Thoracic aorta (tissue), 2 donors: ENCODE measurements around the gene INPP5A. TPM values are rescaled to one million over a fixed set of nuclear protein-coding genes. Genes with fewer than 3 reads are reported as not detected.

Experiments used
- ATAC-seq: fragments of 150-250 bp; one replicate; pipeline ENCODE4 v1.8.0; 2017; ENCODE audit warnings: low read depth; ENCODE audit not compliant: insufficient number of reproducible peaks, low FRiP score
- DNase-seq: peaks from one replicate; pipeline ENCODE4 v3.0.0-alpha.2; 2020; ENCODE audit warnings: low spot score
- H3K27ac ChIP-seq, 2 donors: fragments of 200-600 bp; sonication (generic); 1 replicate in 1 of 2; 2 replicates in 1 of 2; pipeline ENCODE4 v1.5.1; 2016; ENCODE audit warnings: mild to moderate bottlenecking in 2 of 2, moderate library complexity in 2 of 2
- H3K27me3 ChIP-seq: fragments of 200-600 bp; sonication (generic); replicated peaks from 2 replicates; pipeline ENCODE4 v1.6.0; 2016; ENCODE audit warnings: mild to moderate bottlenecking; ENCODE audit not compliant: insufficient read depth
- H3K36me3 ChIP-seq: fragments of 200-600 bp; sonication (generic); one replicate; pipeline ENCODE4 v1.5.1; 2016
- H3K4me1 ChIP-seq, 2 donors: fragments of 200-600 bp; sonication (generic); 1 replicate in 1 of 2; 2 replicates in 1 of 2; pipeline versions ENCODE4 v1.5.1 to v1.6.0; 2016; ENCODE audit warnings: low read depth in 2 of 2, mild to moderate bottlenecking in 1 of 2; ENCODE audit not compliant: control insufficient read depth in 1 of 2
- H3K4me3 ChIP-seq: fragments of 200-600 bp; sonication (generic); 2 replicates; pipeline ENCODE4 v1.5.1; 2016; ENCODE audit warnings: mild to moderate bottlenecking
- H3K9me3 ChIP-seq: fragments of 200-600 bp; sonication (generic); 2 replicates; pipeline ENCODE4 v1.5.1; 2016
- CTCF ChIP-seq: fragments of 200-600 bp; sonication (generic); IDR thresholded peaks from one replicate; pipeline ENCODE4 v1.5.1; 2019; ENCODE audit warnings: antibody characterized with exemption
- total RNA-seq, 2 donors: library from RNA; depleted of rRNA; stranded (reverse); fragments of >200 nt; gene quantifications; one replicate each; pipeline versions ENCODE4 v1.1.0 to v1.2.3, GENCODE V29; 2016

Gene INPP5A
- total RNA-seq, 2 donors from 2014 or later, result 120 to 142 TPM

GRCh38 chr10:132743925-132744490 is 206.4 kb downstream of the INPP5A start:
- no peaks in the 10 kb centered on the region for H3K9me3 ChIP-seq
- peaks cover 12% of the 10 kb centered on the region for H3K36me3 ChIP-seq
- DNase-seq, result no peak
- no peak for TF ChIP-seq CTCF
- peaks cover 0 to 11% of the 10 kb centered on the region in 2 donors for H3K4me1 ChIP-seq
- no peak for ATAC-seq
- no peak overlapping the region for H3K4me3 ChIP-seq
- H3K27me3 ChIP-seq, result no peaks in the 10 kb centered on the region
- no peak overlapping the region for H3K27ac ChIP-seq

GRCh38 chr10:132744839-132745238 is 207.3 kb downstream of the INPP5A start:
- no peak overlapping the region for H3K4me3 ChIP-seq
- no peak for DNase-seq
- H3K4me1 ChIP-seq, result peaks cover 0 to 11% of the 10 kb centered on the region in 2 donors

GRCh38 chr10:132745511-132745910 is 207.9 kb downstream of the INPP5A start:
- no peak for DNase-seq
- Histone ChIP-seq H3K36me3 (peaks cover 17% of the 10 kb centered on the region), H3K4me3 (no peak overlapping the region), H3K9me3 (no peaks in the 10 kb centered on the region), H3K27ac (no peak overlapping the region), H3K27me3 (no peaks in the 10 kb centered on the region), H3K4me1 (peaks cover 0 to 11% of the 10 kb centered on the region in 2 donors)
- no peak for ATAC-seq
- TF ChIP-seq CTCF, result no peak

More at GRCh38 chr10:132744839-132745238, 207.3 kb downstream of the INPP5A start:
- no peak for ATAC-seq
- H3K9me3 ChIP-seq, result no peaks in the 10 kb centered on the region
- no peak overlapping the region for H3K27ac ChIP-seq
- no peaks in the 10 kb centered on the region for H3K27me3 ChIP-seq
- peaks cover 11% of the 10 kb centered on the region for H3K36me3 ChIP-seq
- no peak for TF ChIP-seq CTCF

GRCh38 chr10:132745971-132746370 is 208.4 kb downstream of the INPP5A start:
- no peak overlapping the region for H3K27ac ChIP-seq
- peaks cover 19% of the 10 kb centered on the region for H3K36me3 ChIP-seq
- ATAC-seq (no peak), DNase-seq (no peak)
- H3K4me3 ChIP-seq, result no peak overlapping the region
- H3K9me3 ChIP-seq, result no peaks in the 10 kb centered on the region
- no peaks in the 10 kb centered on the region for H3K27me3 ChIP-seq
- peaks cover 0 to 11% of the 10 kb centered on the region in 2 donors for H3K4me1 ChIP-seq
- no peak for TF ChIP-seq CTCF

GRCh38 chr10:132746386-132746785 is 208.8 kb downstream of the INPP5A start:
- Histone ChIP-seq H3K9me3 (no peaks in the 10 kb centered on the region), H3K4me1 (peaks cover 0 to 11% of the 10 kb centered on the region in 2 donors), H3K4me3 (no peak overlapping the region), H3K27ac (no peak overlapping the region), H3K27me3 (no peaks in the 10 kb centered on the region), H3K36me3 (peaks cover 21% of the 10 kb centered on the region)
- no peak for TF ChIP-seq CTCF
- no peak for DNase-seq
- no peak for ATAC-seq
